Parathyroid adenoma (tissue), 2 donors: ENCODE data around the gene PTPRD.

Experiments used
- H2AFZ ChIP-seq: fragments of 300-600 bp; sonication (generic); one replicate; pipeline ENCODE4 v1.7.0; 2017; ENCODE audit warnings: antibody characterized with exemption, mild to moderate bottlenecking
- H3K27ac ChIP-seq: fragments of 300-600 bp; sonication (generic); one replicate; pipeline ENCODE4 v1.7.0; 2017
- H3K27me3 ChIP-seq: fragments of 300-600 bp; sonication (generic); one replicate; pipeline ENCODE4 v1.7.0; 2017; ENCODE audit warnings: low read length; ENCODE audit not compliant: control insufficient read depth, insufficient read depth
- H3K36me3 ChIP-seq: fragments of 300-600 bp; sonication (generic); one replicate; pipeline ENCODE4 v1.7.0; 2017; ENCODE audit warnings: low read length; ENCODE audit not compliant: control insufficient read depth, insufficient read depth
- H3K4me1 ChIP-seq: fragments of 300-600 bp; sonication (generic); one replicate; pipeline ENCODE4 v1.7.0; 2017; ENCODE audit warnings: control low read depth
- H3K4me2 ChIP-seq: fragments of 300-600 bp; sonication (generic); one replicate; pipeline ENCODE4 v1.7.0; 2017; ENCODE audit warnings: low read length
- H3K4me3 ChIP-seq: fragments of 300-600 bp; sonication (generic); one replicate; pipeline ENCODE4 v1.7.0; 2017; ENCODE audit warnings: low read depth, low read length
- H3K79me2 ChIP-seq: fragments of 300-600 bp; sonication (generic); one replicate; pipeline ENCODE4 v1.7.0; 2017; ENCODE audit warnings: control low read depth
- H3K9ac ChIP-seq: fragments of 300-600 bp; sonication (generic); one replicate; pipeline ENCODE4 v1.7.0; 2017; ENCODE audit warnings: mild to moderate bottlenecking
- H3K9me3 ChIP-seq: fragments of 300-600 bp; sonication (generic); one replicate; pipeline ENCODE4 v1.7.0; 2017; ENCODE audit warnings: low read length; ENCODE audit not compliant: control insufficient read depth
- CTCF ChIP-seq: fragments of 300-600 bp; sonication (generic); IDR thresholded peaks from one replicate; pipeline ENCODE4 v1.7.0; 2017; ENCODE audit warnings: antibody characterized with exemption, mild to moderate bottlenecking
- donor health status: primary hyperparathyroidism.

The PTPRD gene

GRCh38 chr9:8374471-8374870 is 2238.3 kb downstream of the PTPRD start:
- Histone ChIP-seq H3K36me3 (no peaks in the 10 kb centered on the region), H3K9me3 (no peaks in the 10 kb centered on the region), H3K4me2 (no peak overlapping the region), H3K4me3 (no peak overlapping the region), H3K27me3 (no peaks in the 10 kb centered on the region), H3K4me1 (peaks cover 2% of the 10 kb centered on the region), H3K27ac (no peak overlapping the region), H3K9ac (no peak overlapping the region), H3K79me2 (no peaks in the 10 kb centered on the region), H2AFZ (no peak overlapping the region)
- no peak for TF ChIP-seq CTCF

- peaks cover 2% of the 10 kb centered on the region for H3K4me1 ChIP-seq
- H3K27me3 ChIP-seq, result no peaks in the 10 kb centered on the region
- H3K36me3 ChIP-seq, result no peaks in the 10 kb centered on the region
- H3K9me3 ChIP-seq, result no peaks in the 10 kb centered on the region
- H2AFZ ChIP-seq, result no peak overlapping the region
- no peak overlapping the region for H3K27ac ChIP-seq
- no peak overlapping the region for H3K9ac ChIP-seq
- H3K4me3 ChIP-seq, result no peak overlapping the region
- H3K4me2 ChIP-seq, result no peak overlapping the region
- H3K79me2 ChIP-seq, result no peaks in the 10 kb centered on the region
- no peak for TF ChIP-seq CTCF
These were observed 2241.1 kb downstream of the PTPRD start for GRCh38 chr9:8371686-8372085.

GRCh38 chr9:8366161-8366926 is 2246.5 kb downstream of the PTPRD start:
- Histone ChIP-seq H3K9ac (no peak overlapping the region), H3K4me2 (no peak overlapping the region), H3K4me1 (no peaks in the 10 kb centered on the region), H3K4me3 (no peak overlapping the region), H3K9me3 (no peaks in the 10 kb centered on the region), H3K27me3 (no peaks in the 10 kb centered on the region), H3K79me2 (no peaks in the 10 kb centered on the region), H2AFZ (no peak overlapping the region), H3K36me3 (no peaks in the 10 kb centered on the region), H3K27ac (no peak overlapping the region)
- TF ChIP-seq CTCF, result no peak

- TF ChIP-seq CTCF, result no peak
- Histone ChIP-seq H3K27me3 (no peaks in the 10 kb centered on the region), H3K9me3 (no peaks in the 10 kb centered on the region), H3K27ac (no peak overlapping the region), H3K9ac (no peak overlapping the region), H3K4me3 (no peak overlapping the region), H3K79me2 (no peaks in the 10 kb centered on the region), H3K4me2 (no peak overlapping the region), H3K36me3 (no peaks in the 10 kb centered on the region), H3K4me1 (no peaks in the 10 kb centered on the region), H2AFZ (no peak overlapping the region)
These were observed 2247.2 kb downstream of the PTPRD start for GRCh38 chr9:8365466-8366160.
